Coronary artery (tissue), 2 donors: ENCODE results near the gene ZNF468.
"Not testable (repeated sequence)": the region's sequence is repeated elsewhere in the genome, so short reads cannot be mapped to it uniquely, and the experiment has no call there.

Experiments
- DNase-seq: peaks from one replicate; pipeline ENCODE4 v3.0.0-alpha.2; 2017; ENCODE audit warnings: low spot score
- H3K27ac ChIP-seq, 2 donors: fragments of 200-600 bp; sonication (generic); one replicate each; pipeline ENCODE4 v1.5.1; 2016 to 2019
- H3K4me3 ChIP-seq: fragments of 200-600 bp; sonication (generic); 2 replicates; pipeline ENCODE4 v1.5.1; 2016; ENCODE audit warnings: mild to moderate bottlenecking, moderate library complexity
- TF ChIP-seq, protein P1 (sequence below): fragments of 200-600 bp; sonication (generic); IDR thresholded peaks from one replicate; pipeline ENCODE4 v1.5.1; 2019; ENCODE audit warnings: antibody characterized with exemption

Gene ZNF468

DNA sequence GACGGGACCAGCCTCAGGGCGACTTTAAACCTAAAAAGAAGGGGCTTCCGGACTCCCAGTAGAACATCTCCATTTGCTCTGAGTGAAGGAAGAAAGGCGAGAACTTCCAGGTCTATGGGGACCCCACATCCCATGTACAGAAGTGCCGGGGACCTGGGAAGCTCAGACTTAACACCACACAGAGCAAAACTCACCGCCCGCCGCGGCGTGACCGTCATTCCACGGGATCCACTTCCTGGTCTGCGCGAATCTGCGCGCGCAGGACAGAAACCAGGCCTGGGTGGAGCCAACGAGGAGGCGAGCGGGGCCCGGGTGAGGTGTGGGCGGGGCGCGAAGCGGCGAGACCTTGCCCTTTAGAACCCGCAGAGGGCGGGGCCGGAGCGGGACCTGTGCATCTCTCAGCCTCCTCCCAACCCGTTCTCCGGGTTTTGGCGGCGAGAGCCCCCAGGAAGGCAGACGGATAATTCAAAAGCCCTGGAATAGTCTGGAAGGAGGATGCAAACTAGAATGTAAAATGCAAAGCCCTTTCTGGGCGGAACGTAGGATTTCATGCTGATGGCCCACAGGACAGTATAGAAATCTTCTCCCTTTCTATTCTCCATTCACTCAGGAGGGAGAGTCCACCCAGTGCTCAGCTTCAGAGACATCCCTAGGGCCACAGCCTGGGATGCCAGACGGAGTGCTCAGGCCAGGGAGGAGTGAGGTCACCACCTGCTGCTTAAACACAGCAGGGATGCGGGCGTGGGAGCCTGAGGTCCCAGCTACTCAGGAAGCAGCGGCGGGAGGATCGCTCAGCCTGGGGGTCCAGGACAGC, at the start of gene ZNF468:
TSS of gene ZNF468 (minus strand) at position 242 of the 814 bp plus-strand sequence. CDS start 3,347 bp downstream, outside the sequence.
- peak within 1 kb of the TSS; percentile 9 to 80 for H3K27ac ChIP-seq
- peak; percentile 80 for DNase-seq
- peak within 1 kb of the TSS; percentile 76 for H3K4me3 ChIP-seq

DNA sequence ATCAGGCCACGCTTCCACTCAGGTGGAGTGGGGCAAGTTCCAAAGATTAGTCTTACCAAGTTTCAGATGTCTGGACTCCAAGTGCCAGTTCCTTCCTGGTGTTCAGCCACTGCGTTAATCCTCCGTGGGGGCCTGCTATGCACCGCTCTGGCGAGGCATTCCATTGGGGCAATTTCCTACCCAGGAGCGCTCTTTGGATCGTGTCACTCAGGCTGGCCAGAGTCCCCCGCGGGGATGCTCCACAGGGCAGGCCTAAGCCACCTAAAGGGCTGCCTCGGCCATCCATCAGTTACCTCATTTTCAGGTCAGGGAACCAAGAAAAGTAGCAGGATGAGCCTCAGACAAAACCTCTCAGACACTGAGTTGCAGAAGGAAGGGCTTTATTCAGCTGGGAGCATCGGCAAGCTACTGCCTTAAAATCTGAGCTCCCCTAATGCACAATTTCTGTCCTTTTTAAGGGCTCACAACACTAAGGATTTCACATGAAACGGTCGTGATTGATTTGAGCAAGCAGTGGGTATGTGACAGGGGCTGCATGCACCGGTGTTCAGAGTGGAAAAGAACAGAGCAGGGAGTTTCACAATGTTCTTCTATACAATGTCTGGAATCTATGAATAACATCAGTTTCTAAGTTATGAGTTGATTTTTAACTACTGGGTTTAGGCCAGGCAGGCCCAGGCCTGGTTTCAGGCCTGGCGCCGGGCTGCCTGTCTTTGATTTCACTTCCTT, 46.8 kb upstream of the ZNF468 start:
- not testable (repeated sequence) for H3K4me3 ChIP-seq, DNase-seq, H3K27ac ChIP-seq

DNA sequence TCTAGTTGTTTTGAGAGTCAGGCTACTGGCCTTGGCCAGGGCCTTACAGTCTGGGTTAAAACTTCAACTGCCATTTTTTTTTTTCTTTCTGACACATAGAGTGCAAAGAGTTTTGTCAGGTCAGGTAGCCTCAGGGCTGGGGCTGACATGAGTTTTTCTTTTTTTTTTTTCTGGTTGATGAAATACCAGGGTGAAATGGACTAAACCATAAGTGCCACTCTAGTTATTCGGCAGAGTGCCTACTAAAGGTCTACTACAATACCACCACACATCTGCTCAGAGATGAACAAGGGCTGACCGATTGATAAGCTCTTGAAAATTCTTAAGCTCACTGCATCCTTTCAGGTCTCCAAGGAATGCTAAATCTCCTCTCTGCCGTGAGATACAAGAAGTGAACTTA, 44.4 kb upstream of the ZNF468 start:
- Histone ChIP-seq H3K4me3 (no peak overlapping the region), H3K27ac (no peak overlapping the region)
- TF ChIP-seq, protein P1, sequence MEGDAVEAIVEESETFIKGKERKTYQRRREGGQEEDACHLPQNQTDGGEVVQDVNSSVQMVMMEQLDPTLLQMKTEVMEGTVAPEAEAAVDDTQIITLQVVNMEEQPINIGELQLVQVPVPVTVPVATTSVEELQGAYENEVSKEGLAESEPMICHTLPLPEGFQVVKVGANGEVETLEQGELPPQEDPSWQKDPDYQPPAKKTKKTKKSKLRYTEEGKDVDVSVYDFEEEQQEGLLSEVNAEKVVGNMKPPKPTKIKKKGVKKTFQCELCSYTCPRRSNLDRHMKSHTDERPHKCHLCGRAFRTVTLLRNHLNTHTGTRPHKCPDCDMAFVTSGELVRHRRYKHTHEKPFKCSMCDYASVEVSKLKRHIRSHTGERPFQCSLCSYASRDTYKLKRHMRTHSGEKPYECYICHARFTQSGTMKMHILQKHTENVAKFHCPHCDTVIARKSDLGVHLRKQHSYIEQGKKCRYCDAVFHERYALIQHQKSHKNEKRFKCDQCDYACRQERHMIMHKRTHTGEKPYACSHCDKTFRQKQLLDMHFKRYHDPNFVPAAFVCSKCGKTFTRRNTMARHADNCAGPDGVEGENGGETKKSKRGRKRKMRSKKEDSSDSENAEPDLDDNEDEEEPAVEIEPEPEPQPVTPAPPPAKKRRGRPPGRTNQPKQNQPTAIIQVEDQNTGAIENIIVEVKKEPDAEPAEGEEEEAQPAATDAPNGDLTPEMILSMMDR: no peak
- no peak for DNase-seq

DNA sequence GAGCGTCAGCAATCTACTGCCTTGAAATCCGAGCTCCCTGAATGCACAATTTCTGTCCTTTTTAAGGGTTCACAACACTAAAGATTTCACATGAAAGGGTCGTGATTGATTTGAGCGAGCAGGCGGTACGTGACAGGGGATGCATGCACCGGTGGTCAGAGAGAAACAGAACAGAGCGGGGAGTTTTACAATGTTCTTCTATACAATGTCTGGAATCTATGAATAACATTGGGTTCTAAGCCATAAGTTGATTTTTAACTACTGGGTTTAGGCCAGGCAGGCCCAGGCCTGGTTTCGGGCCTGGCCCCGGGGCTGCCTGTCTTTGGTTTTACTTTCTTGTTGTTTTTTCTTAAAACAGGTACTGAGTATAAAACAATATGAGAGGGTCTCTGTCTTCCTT, 41.2 kb upstream of the ZNF468 start:
- not testable (repeated sequence) for DNase-seq, H3K27ac ChIP-seq, H3K4me3 ChIP-seq

DNA sequence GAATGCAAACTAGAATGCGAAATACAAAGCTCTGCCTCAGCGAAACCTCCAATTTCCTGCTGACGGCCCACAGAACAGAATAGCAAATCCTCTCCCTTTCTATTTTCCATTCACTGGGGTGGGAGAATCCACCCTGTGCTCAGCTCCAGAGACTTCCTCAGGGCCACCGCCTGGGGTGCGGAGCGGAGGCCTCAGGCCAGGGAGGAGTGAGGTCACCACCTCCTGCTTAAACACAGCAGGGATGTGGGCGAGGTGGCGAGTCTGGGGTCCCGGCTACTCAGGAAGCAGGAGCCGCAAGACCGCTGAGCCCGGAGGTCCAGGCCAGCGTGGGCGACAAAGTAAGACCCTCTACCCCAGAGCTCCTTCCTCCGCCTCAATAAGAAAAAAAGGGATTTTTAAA, 40.7 kb upstream of the ZNF468 start:
- TF ChIP-seq, protein P1: no peak
- peak overlapping the region; percentile 73 to 95 for H3K27ac ChIP-seq
- H3K4me3 ChIP-seq: peak overlapping the region; percentile 96
- no peak for DNase-seq

DNA sequence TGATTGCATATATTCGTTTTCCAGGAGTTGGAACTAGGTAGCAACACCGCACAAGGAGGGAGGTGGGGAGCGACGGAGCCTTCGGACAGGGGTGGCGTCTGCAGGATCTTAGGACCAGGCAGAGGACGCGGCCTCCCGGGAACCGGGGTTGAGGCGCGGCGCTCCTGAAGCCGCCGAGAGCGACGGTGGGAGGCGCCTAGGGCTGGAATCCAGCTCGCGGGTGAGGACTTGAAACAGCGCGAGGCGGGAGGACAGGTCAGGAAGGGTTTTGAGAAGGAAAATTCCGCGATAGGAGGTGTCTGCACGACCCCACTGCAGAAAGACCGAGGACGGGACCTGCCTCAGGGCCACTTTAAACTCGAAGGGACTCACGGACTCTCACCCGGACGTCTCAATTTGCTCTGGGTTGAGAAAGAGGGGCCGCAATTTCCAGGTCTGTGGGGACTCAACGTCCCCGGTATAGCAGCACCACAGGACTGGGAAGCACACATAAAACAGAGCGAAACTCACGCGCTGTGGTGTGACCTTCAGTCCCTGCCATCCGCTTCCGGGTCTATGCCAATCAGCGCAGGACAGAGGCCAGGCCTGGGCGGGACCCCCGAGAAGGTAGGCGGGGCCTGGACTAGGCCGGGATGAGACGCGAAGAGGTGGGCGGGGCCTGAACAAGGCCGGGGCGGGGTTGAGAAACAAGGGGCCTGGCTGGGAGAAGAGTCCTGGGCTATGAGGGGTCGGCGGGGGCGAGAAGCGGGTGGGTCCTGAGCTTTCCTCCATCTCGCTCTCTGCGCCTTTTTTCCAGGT, 39.9 kb upstream of the ZNF468 start, which contains the start of gene ZNF320:
TSS of gene ZNF320 (minus strand) at position 498 of the 798 bp plus-strand sequence. CDS start 7,380 bp downstream, outside the sequence.
- TF ChIP-seq, protein P1: no peak
- H3K4me3 ChIP-seq: peak within 1 kb of the TSS; percentile 96
- peak; percentile 98 for DNase-seq
- H3K27ac ChIP-seq: peak within 1 kb of the TSS; percentile 73 to 95

DNA sequence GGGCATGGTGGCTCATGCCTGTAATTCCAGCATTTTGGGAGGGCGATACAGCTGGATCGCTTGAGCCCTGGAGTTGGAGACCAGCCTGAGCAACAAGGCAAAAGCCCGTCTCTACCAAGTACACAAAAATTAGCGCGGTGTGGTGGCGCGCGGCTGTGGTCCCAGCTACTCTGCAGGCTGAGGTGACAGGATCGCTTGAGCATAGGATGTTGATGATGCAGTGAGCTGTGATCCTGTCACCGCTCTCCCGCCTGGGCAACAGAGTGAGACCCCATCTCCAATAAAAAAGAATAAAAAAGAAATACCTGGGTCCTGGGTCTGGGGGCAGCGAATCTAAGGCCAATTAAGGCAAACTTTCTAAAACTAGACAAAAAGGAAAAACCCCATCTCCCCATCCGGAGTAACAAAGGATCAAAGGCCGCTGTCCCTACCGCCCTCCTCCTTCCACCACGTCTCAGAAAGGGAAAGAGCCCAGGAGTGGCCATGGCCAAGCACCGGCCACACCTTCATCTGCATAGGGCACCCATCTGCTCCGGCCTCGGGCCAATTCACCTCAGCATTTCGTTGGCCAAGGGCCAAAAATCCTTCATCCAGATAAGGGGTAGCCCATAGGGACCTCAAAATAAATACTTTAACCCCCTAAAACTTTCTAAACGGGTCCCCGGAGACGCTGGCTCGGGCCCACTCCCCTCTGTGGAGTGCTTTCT, 39.2 kb upstream of the ZNF468 start:
- Histone ChIP-seq H3K4me3 (peak overlapping the region; percentile 96), H3K27ac (peak overlapping the region; percentile 73 to 95)
- TF ChIP-seq, protein P1: no peak
- no peak for DNase-seq

DNA sequence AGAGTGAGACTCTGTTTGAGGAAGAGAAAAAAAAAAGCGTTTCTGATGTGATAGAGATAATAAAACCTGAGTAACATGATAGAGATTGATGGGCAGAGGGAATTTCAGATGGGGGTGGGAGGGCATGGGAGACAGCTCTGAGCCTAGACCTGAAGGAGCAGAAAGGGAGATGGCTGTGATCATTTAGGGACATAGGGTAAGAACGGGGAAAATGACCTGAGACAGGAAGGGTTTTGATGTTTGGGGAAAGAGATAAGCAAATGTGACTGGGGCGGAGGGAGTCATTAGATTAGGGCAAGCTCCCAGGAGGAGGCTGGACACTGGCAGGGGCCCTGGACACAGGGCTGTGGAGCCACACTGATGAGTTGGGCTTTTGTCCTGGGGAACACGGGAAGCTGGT, 33.9 kb upstream of the ZNF468 start:
- no peak for DNase-seq
- TF ChIP-seq, protein P1: no peak
- Histone ChIP-seq H3K4me3 (no peak overlapping the region), H3K27ac (no peak overlapping the region)
